ENCODE results near the gene KCNK10.

DNA sequence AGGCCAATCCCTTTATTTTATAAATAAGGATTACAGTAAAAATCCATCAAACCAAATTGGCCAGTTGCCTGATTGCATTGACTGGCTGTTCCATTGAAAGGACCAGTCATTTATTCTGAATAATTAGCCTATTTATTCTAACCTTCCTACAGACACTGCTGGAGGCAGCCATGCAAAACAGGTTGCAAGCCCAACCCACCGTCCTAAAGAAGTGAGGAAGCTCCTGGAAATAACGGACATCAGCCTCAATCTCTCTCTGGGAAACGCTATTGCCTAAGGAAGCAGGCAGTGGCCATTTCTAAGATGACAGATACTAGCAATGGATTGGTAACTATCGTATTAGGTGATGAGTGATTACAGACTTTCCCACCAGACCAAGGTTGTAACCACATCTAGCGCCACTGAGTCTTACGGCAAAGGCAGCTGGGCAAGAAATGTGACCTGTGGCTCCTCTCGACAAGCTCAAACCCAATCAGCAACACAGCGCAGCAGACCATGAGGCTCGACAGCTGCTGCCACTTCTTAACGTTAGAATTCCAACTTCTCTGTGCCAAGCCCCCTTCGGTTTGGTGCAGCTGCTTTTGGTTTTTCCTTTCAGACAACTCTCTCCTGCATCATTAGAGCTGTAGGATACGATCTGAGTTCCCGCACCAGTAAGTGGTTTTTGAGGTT, 134.2 kb downstream of the KCNK10 start:
- TF ChIP-seq, protein P1, sequence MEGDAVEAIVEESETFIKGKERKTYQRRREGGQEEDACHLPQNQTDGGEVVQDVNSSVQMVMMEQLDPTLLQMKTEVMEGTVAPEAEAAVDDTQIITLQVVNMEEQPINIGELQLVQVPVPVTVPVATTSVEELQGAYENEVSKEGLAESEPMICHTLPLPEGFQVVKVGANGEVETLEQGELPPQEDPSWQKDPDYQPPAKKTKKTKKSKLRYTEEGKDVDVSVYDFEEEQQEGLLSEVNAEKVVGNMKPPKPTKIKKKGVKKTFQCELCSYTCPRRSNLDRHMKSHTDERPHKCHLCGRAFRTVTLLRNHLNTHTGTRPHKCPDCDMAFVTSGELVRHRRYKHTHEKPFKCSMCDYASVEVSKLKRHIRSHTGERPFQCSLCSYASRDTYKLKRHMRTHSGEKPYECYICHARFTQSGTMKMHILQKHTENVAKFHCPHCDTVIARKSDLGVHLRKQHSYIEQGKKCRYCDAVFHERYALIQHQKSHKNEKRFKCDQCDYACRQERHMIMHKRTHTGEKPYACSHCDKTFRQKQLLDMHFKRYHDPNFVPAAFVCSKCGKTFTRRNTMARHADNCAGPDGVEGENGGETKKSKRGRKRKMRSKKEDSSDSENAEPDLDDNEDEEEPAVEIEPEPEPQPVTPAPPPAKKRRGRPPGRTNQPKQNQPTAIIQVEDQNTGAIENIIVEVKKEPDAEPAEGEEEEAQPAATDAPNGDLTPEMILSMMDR (IDR thresholded peaks at IDR 0.05), result no peak
- no peak for TF ChIP-seq POLR2AphosphoS5 (IDR thresholded peaks at IDR 0.05)
